ENCODE measurements around the gene KRTAP20-2. TPM values are rescaled to one million over a fixed set of nuclear protein-coding genes. Genes with fewer than 3 reads are reported as not detected.

Gene KRTAP20-2
- polyA plus RNA-seq, 1 donor (not counting 4 experiments of a cell fraction or from before 2014, with no cell fraction given) = not detected

DNA sequence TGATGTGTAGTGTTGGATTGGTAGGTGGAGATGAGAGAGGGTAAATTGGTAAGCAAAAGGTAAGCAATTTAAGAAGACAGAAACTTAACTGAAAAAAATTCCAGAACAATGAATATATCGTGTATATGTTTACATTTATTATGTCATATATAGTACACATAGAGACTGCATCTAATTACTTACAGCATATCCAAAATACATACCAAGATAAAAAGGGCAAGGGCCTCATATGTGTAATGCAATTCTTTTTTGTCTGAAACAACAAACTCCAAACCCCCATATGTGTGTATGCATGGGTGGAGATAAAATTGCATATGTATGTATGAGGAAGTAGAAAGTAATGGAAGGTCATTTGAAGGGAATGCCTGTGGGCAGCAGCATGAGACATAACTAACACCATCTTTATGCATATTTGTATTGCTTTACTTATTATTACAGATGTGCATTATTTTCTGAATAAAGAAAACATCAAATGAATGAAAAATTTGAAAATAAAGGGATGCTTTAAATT lies 12.0 kb downstream of the KRTAP20-2 start:
- no peaks in the 10 kb centered on the region for H3K9me1 ChIP-seq (ENCODE audit: control insufficient read depth, extremely low read depth, insufficient read depth, low read length)
- FAIRE-seq = no peak
- TF ChIP-seq, protein P1, sequence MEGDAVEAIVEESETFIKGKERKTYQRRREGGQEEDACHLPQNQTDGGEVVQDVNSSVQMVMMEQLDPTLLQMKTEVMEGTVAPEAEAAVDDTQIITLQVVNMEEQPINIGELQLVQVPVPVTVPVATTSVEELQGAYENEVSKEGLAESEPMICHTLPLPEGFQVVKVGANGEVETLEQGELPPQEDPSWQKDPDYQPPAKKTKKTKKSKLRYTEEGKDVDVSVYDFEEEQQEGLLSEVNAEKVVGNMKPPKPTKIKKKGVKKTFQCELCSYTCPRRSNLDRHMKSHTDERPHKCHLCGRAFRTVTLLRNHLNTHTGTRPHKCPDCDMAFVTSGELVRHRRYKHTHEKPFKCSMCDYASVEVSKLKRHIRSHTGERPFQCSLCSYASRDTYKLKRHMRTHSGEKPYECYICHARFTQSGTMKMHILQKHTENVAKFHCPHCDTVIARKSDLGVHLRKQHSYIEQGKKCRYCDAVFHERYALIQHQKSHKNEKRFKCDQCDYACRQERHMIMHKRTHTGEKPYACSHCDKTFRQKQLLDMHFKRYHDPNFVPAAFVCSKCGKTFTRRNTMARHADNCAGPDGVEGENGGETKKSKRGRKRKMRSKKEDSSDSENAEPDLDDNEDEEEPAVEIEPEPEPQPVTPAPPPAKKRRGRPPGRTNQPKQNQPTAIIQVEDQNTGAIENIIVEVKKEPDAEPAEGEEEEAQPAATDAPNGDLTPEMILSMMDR (optimal IDR thresholded peaks at IDR 0.05 in 1 of 3, IDR thresholded peaks at IDR 0.05 in 1 of 3, conservative IDR thresholded peaks at IDR 0.05 in 1 of 3; ENCODE audit: extremely low read depth in 1 of 3, insufficient read depth in 2 of 3, low read length in 3 of 3) = no peak
- TF ChIP-seq EZH2 (IDR thresholded peaks at IDR 0.05; ENCODE audit: low read length) = no peak
- dilution Hi-C loops (cut with MboI; ENCODE audit: extremely low pct_ligation_motif_present, low sequenced_read_pairs) = no loop called here
- DNase-seq (ENCODE audit: low read depth, low spot score) = no peak
- no peak overlapping the region for H3K4me2 ChIP-seq (ENCODE audit: control insufficient read depth, extremely low read depth, insufficient read depth, low read depth, low read length)
- no peaks in the 10 kb centered on the region for H3K27me3 ChIP-seq (ENCODE audit: control insufficient read depth, extremely low read depth, insufficient read depth, low read length)
- no peaks in the 10 kb centered on the region for H3K9me3 ChIP-seq (ENCODE audit: control insufficient read depth, low read depth, low read length)
- no peaks in the 10 kb centered on the region for H3K79me2 ChIP-seq (ENCODE audit: control insufficient read depth, insufficient read depth, low read length)
- no peak overlapping the region for H2AFZ ChIP-seq (ENCODE audit: control insufficient read depth, low read length)
- no peak overlapping the region for H3K27ac ChIP-seq (ENCODE audit: control insufficient read depth, insufficient read depth, low read length)
- H3K9ac ChIP-seq (ENCODE audit: control insufficient read depth, extremely low read depth, insufficient read depth, low read length) = no peak overlapping the region
- H4K20me1 ChIP-seq (ENCODE audit: control insufficient read depth, extremely low read depth, insufficient read depth, low read length) = no peaks in the 10 kb centered on the region
- H3K4me3 ChIP-seq (ENCODE audit: control insufficient read depth in 2 of 3, extremely low read depth in 1 of 3, insufficient read depth in 2 of 3, low read depth in 1 of 3, low read length in 3 of 3) = no peak overlapping the region
- no peaks in the 10 kb centered on the region for H3K4me1 ChIP-seq (ENCODE audit: control insufficient read depth, extremely low read depth, insufficient read depth, low read length)
- no peaks in the 10 kb centered on the region for H3K36me3 ChIP-seq (ENCODE audit: control insufficient read depth in 2 of 2, extremely low read depth in 1 of 2, insufficient read depth in 2 of 2, low read length in 2 of 2)

DNA sequence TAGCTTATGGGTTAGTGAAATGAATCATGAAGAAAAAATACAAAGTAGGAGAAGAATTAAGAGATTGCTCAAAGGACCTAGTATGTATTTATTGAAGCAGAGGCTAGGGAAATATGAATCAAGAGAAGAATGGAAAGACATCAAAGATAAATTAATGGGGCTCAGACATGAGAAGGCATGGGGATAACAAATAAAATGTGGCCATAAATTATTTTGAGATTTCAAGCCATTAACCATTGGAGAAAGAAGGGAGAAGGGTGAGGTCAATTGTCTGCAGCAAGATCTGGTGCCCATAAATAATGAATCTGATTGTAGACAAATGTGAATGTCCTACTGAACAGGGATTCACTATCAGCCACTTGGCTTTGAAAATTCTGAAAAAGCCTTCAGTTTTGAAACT lies 17.9 kb downstream of the KRTAP20-2 start:
- Histone ChIP-seq H3K4me1 (ENCODE audit: control insufficient read depth, extremely low read depth, insufficient read depth, low read length) (no peaks in the 10 kb centered on the region), H3K36me3 (ENCODE audit: control insufficient read depth in 2 of 2, extremely low read depth in 1 of 2, insufficient read depth in 2 of 2, low read length in 2 of 2) (no peaks in the 10 kb centered on the region), H3K79me2 (ENCODE audit: control insufficient read depth, insufficient read depth, low read length) (no peaks in the 10 kb centered on the region), H3K9me3 (ENCODE audit: control insufficient read depth, low read depth, low read length) (no peaks in the 10 kb centered on the region), H3K27me3 (ENCODE audit: control insufficient read depth, extremely low read depth, insufficient read depth, low read length) (no peaks in the 10 kb centered on the region), H3K4me2 (ENCODE audit: control insufficient read depth, extremely low read depth, insufficient read depth, low read depth, low read length) (no peak overlapping the region), H3K4me3 (ENCODE audit: control insufficient read depth in 2 of 3, extremely low read depth in 1 of 3, insufficient read depth in 2 of 3, low read depth in 1 of 3, low read length in 3 of 3) (no peak overlapping the region), H2AFZ (ENCODE audit: control insufficient read depth, low read length) (no peak overlapping the region), H3K9me1 (ENCODE audit: control insufficient read depth, extremely low read depth, insufficient read depth, low read length) (no peaks in the 10 kb centered on the region), H3K9ac (ENCODE audit: control insufficient read depth, extremely low read depth, insufficient read depth, low read length) (no peak overlapping the region), H4K20me1 (ENCODE audit: control insufficient read depth, extremely low read depth, insufficient read depth, low read length) (no peaks in the 10 kb centered on the region), H3K27ac (ENCODE audit: control insufficient read depth, insufficient read depth, low read length) (no peak overlapping the region)
- no peak for TF ChIP-seq EZH2 (IDR thresholded peaks at IDR 0.05; ENCODE audit: low read length)
- TF ChIP-seq, protein P1 (optimal IDR thresholded peaks at IDR 0.05 in 1 of 3, IDR thresholded peaks at IDR 0.05 in 1 of 3, conservative IDR thresholded peaks at IDR 0.05 in 1 of 3; ENCODE audit: extremely low read depth in 1 of 3, insufficient read depth in 2 of 3, low read length in 3 of 3) = no peak
- dilution Hi-C loops (cut with MboI; ENCODE audit: extremely low pct_ligation_motif_present, low sequenced_read_pairs) = no loop called here
- FAIRE-seq (no peak), DNase-seq (ENCODE audit: low read depth, low spot score) (no peak)
